ENCODE measurements around the gene TXK.

DNA sequence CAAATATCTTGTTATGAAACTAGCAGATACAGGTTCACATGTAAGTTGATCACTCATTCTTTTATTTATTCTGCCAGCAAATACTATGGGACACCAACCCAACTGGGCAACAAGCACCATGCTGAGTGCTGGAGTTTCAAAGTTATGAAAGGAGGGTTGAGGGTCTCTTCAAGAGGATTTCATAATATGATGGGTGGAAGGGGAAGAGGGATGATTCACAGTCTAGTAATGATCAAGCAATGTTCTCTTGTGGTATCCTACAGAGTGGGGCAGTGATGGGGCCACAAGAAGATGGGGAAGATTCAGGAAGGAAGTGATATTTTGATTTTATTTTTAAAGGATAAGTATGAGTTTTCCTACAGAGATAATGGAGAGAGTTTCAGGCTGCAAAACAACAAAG, 46.2 kb upstream of the TXK start:
- TF ChIP-seq CTCF (IDR thresholded peaks at IDR 0.05) (no peak), POLR2A (IDR thresholded peaks at IDR 0.05) (no peak)
